ENCODE data around the gene PCDHGB3.
"Not testable (repeated sequence)": the region's sequence is repeated elsewhere in the genome, so short reads cannot be mapped to it uniquely, and the experiment has no call there.

Gene PCDHGB3

GRCh38 chr5:141415275-141415618 lies 45.2 kb downstream of the PCDHGB3 start:
- FAIRE-seq; DNase-seq (ENCODE audit: extremely low spot score, insufficient read length, low read depth): not testable (repeated sequence)

DNA sequence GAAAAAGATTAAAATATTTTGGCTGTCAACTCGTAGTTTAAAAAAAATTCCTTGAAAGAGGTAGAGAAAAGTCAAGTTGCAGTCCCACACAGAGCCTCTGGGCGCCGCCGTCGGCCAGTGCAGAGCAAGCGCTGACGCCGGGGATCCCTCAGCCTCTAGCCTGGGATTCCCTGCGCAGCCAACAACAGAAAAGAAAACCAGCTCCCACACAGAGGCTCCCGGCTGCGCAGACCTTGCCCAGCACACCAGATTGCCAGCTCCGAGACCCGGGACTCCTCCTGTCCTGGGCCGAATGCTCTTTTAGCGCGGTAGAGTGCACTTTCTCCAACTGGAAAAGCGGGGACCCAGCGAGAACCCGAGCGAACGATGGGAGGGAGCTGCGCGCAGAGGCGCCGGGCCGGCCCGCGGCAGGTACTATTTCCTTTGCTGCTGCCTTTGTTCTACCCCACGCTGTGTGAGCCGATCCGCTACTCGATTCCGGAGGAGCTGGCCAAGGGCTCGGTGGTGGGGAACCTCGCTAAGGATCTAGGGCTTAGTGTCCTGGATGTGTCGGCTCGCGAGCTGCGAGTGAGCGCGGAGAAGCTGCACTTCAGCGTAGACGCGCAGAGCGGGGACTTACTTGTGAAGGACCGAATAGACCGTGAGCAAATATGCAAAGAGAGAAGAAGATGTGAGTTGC lies 47.6 kb downstream of the PCDHGB3 start, which contains the start of gene PCDHGB7:
PCDHGB7 (plus strand) TSS at position 184 of the 679 bp plus-strand sequence; CDS start at position 367, 183 bp downstream.
- DNase-seq (ENCODE audit: extremely low spot score, insufficient read length, low read depth): not testable (repeated sequence)
- peak; percentile 66 for FAIRE-seq

DNA sequence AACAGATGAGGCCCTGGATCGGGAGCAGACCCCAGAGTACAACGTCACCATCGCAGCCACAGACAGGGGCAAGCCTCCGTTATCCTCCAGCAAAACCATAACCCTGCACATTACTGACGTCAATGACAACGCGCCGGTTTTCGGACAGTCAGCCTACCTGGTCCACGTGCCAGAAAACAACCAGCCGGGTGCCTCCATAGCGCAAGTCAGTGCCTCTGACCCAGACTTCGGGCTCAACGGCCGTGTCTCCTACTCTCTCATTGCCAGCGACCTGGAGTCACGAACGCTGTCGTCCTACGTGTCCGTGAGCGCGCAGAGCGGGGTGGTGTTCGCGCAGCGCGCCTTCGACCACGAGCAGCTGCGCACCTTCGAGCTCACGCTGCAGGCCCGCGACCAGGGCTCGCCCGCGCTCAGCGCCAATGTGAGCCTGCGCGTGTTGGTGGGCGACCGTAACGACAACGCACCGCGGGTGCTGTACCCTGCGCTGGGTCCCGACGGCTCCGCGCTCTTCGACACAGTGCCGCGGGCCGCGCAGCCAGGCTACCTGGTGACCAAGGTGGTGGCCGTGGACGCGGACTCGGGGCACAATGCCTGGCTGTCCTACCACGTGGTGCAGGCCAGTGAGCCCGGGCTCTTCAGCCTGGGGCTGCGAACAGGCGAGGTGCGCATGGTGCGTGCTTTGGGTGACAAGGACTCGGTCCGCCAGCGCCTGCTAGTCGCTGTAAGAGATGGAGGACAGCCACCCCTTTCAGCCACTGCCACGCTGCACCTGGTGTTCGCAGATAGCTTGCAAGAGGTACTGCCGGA lies 49.2 kb downstream of the PCDHGB3 start:
- DNase-seq (ENCODE audit: extremely low spot score, insufficient read length, low read depth) (no peak), FAIRE-seq (no peak)

- FAIRE-seq: no peak
- DNase-seq (ENCODE audit: extremely low spot score, insufficient read length, low read depth): no peak
Measured at GRCh38 chr5:141420855-141421488, 50.9 kb downstream of the PCDHGB3 start, which contains the start of gene PCDHGA11. Gene PCDHGA11, plus strand, starts transcription at chr5:141421051. Its CDS starts 177 bp downstream, at chr5:141421228.

DNA sequence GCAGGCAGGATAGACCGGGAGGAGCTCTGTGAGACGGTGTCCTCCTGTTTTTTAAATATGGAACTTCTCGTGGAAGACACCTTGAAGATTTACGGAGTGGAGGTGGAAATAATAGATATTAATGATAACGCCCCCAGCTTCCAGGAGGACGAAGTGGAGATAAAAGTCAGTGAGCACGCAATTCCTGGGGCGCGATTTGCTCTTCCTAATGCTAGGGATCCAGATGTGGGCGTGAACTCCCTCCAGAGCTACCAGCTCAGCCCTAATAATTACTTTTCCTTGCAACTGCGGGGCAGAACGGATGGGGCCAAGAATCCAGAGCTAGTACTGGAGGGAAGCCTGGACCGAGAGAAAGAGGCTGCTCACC lies 51.4 kb downstream of the PCDHGB3 start:
- DNase-seq (ENCODE audit: extremely low spot score, insufficient read length, low read depth): no peak
- FAIRE-seq: no peak
